RPMI8226 (cell line): ENCODE results near the gene STPG2.

Experiments used
- DNase-seq: peaks from one replicate; pipeline ENCODE4 v3.0.0-alpha.2; 2015

Gene STPG2

GRCh38 chr4:98143001-98143899, at the start of gene STPG2:
Gene STPG2 (minus strand): TSS chr4:98143476.
- DNase-seq: peak; percentile 91

- DNase-seq: no peak
Measured at GRCh38 chr4:98185279-98185678, 42.0 kb upstream of the STPG2 start.

GRCh38 chr4:98181809-98182208, 38.5 kb upstream of the STPG2 start:
- DNase-seq: no peak

GRCh38 chr4:98179951-98180350, 36.7 kb upstream of the STPG2 start:
- no peak for DNase-seq

GRCh38 chr4:98176531-98176930, 33.3 kb upstream of the STPG2 start:
- DNase-seq: no peak

GRCh38 chr4:98170035-98170434, 26.8 kb upstream of the STPG2 start:
- DNase-seq: no peak

GRCh38 chr4:98166731-98167041, 23.4 kb upstream of the STPG2 start:
- DNase-seq: no peak

- DNase-seq: no peak
Measured at GRCh38 chr4:98166025-98166730, 22.9 kb upstream of the STPG2 start.

GRCh38 chr4:98162696-98163095, 19.4 kb upstream of the STPG2 start:
- DNase-seq: no peak

GRCh38 chr4:98151145-98151924, 8.1 kb upstream of the STPG2 start:
- DNase-seq: no peak

- no peak for DNase-seq
Measured at GRCh38 chr4:98150092-98150761, 7.0 kb upstream of the STPG2 start.

- DNase-seq: no peak
Measured at GRCh38 chr4:98148856-98149255, 5.6 kb upstream of the STPG2 start.

- DNase-seq: no peak
Measured at GRCh38 chr4:98126141-98126540, 17.1 kb downstream of the STPG2 start.

- no peak for DNase-seq
Measured at GRCh38 chr4:98125585-98125984, 17.7 kb downstream of the STPG2 start.

GRCh38 chr4:98117363-98117762, 25.9 kb downstream of the STPG2 start:
- DNase-seq: no peak

GRCh38 chr4:98113012-98113411, 30.3 kb downstream of the STPG2 start:
- DNase-seq: no peak

- DNase-seq: no peak
Measured at GRCh38 chr4:98110929-98111328, 32.3 kb downstream of the STPG2 start.

- no peak for DNase-seq
Measured at GRCh38 chr4:98110214-98110613, 33.1 kb downstream of the STPG2 start.

- no peak for DNase-seq
Measured at GRCh38 chr4:98102660-98103059, 40.6 kb downstream of the STPG2 start.

- no peak for DNase-seq
Measured at GRCh38 chr4:98101988-98102387, 41.3 kb downstream of the STPG2 start.

GRCh38 chr4:98098764-98099163, 44.5 kb downstream of the STPG2 start:
- no peak for DNase-seq

- no peak for DNase-seq
Measured at GRCh38 chr4:98094118-98094517, 49.2 kb downstream of the STPG2 start.

- no peak for DNase-seq
Measured at GRCh38 chr4:98093662-98094061, 49.6 kb downstream of the STPG2 start.
